Left renal pelvis (tissue), 4 donors: Measurements from ENCODE around the gene DYNC2I2. TPM values are rescaled to one million over a fixed set of nuclear protein-coding genes. Genes with fewer than 3 reads are reported as not detected.
"Not testable (repeated sequence)": the region's sequence is repeated elsewhere in the genome, so short reads cannot be mapped to it uniquely, and the experiment has no call there.

Experiments used
- DNase-seq, 4 donors: peaks; one replicate each; pipeline ENCODE4 v3.0.0-alpha.2; 2013; ENCODE audit warnings: low read depth in 4 of 4, low spot score in 3 of 4
- polyA plus RNA-seq, 4 donors: library from polyadenylated mRNA; unstranded; fragments of 120-200 nt; gene quantifications; one replicate each; pipeline ENCODE4 v1.2.1, GENCODE V29; 2013; ENCODE audit not compliant: insufficient read length in 4 of 4

The DYNC2I2 gene
- 10 to 100 TPM; 36.2 to 84.6 (median 56.2) TPM for polyA plus RNA-seq

- DNase-seq, result peak; percentile 83 to 91 (median 86)
These were observed at the start of gene DYNC2I2 for GRCh38 chr9:128656416-128657343. Gene DYNC2I2, minus strand, starts transcription at chr9:128656847. Its CDS starts 121 bp downstream, at chr9:128656726.

GRCh38 chr9:128706045-128706444, 49.4 kb upstream of the DYNC2I2 start:
- DNase-seq, result no peak

- DNase-seq, result no peak
These were observed 48.7 kb upstream of the DYNC2I2 start for GRCh38 chr9:128705051-128705965.

GRCh38 chr9:128704356-128704670, 47.7 kb upstream of the DYNC2I2 start:
- no peak for DNase-seq

GRCh38 chr9:128703616-128704355, 47.1 kb upstream of the DYNC2I2 start:
- DNase-seq, result no peak

- no peak for DNase-seq
These were observed 46.4 kb upstream of the DYNC2I2 start for GRCh38 chr9:128702949-128703615.

GRCh38 chr9:128702445-128702948, 45.9 kb upstream of the DYNC2I2 start, which contains the start of gene PKN3:
Gene PKN3, plus strand, starts transcription at chr9:128702503. Its CDS starts 413 bp downstream, at chr9:128702916.
- peak in 2 of 4 donors; percentile 78 to 79 for DNase-seq

GRCh38 chr9:128701227-128701854, 44.7 kb upstream of the DYNC2I2 start:
- DNase-seq, result no peak

- not testable (repeated sequence) for DNase-seq
These were observed 42.6 kb upstream of the DYNC2I2 start for GRCh38 chr9:128699096-128699795.

- no peak for DNase-seq
These were observed 40.5 kb upstream of the DYNC2I2 start for GRCh38 chr9:128696923-128697707.

- DNase-seq, result no peak
These were observed 37.7 kb upstream of the DYNC2I2 start for GRCh38 chr9:128694344-128694743.

GRCh38 chr9:128693738-128694137, 37.1 kb upstream of the DYNC2I2 start:
- DNase-seq, result not testable (repeated sequence)

- DNase-seq, result no peak
These were observed 34.0 kb upstream of the DYNC2I2 start for GRCh38 chr9:128690684-128691034.

GRCh38 chr9:128689820-128690683, 33.4 kb upstream of the DYNC2I2 start:
- DNase-seq, result no peak

- DNase-seq, result no peak
These were observed 32.7 kb upstream of the DYNC2I2 start for GRCh38 chr9:128689293-128689774.

- DNase-seq, result peak; percentile 84 to 91 (median 90)
These were observed 32.0 kb upstream of the DYNC2I2 start, which contains the start of gene SET for GRCh38 chr9:128688501-128689292. Gene SET, plus strand, starts transcription at chr9:128689222. Its CDS starts 361 bp downstream, at chr9:128689583.
